Motor neuron (in vitro differentiated cells): ENCODE data around the gene FMNL1. TPM values are rescaled to one million over a fixed set of nuclear protein-coding genes. Genes with fewer than 3 reads are reported as not detected.
A peak's percentile ranks its signal among the peaks of the same experiment; 100 is the strongest.

Source experiments
- ATAC-seq, 8 experiments: fragments of 200-7000 bp; cut with Tn5 transposase; replicated peaks in 6 of 8; 2 replicates each; pipeline ENCODE4 v1.8.0; 2021; ENCODE audit warnings: mild to moderate bottlenecking in 8 of 8, moderate library complexity in 8 of 8
- H3K27ac ChIP-seq, 2 donors: fragments of 250-450 bp; sonication (Bioruptor Pico); 2 replicates each; pipeline ENCODE4 v1.9.0; 2021; ENCODE audit warnings: antibody characterized with exemption in 2 of 2, mild to moderate bottlenecking in 2 of 2, moderate library complexity in 1 of 2
- H3K4me1 ChIP-seq, 2 donors: fragments of 250-450 bp; sonication (Bioruptor Pico); replicated peaks in 1 of 2; 2 replicates each; pipeline ENCODE4 v1.6.1; 2021; ENCODE audit warnings: antibody characterized with exemption in 2 of 2, mild to moderate bottlenecking in 2 of 2, moderate library complexity in 1 of 2
- H3K4me3 ChIP-seq, 5 donors: fragments of 250-450 bp; sonication (Bioruptor Pico); 2 replicates each; pipeline ENCODE4 v1.9.0; 2021; ENCODE audit warnings: antibody characterized with exemption in 5 of 5, mild to moderate bottlenecking in 5 of 5, moderate library complexity in 4 of 5
- WGBS, 10 experiments: fragments of 450-650 bp; shearing (Covaris generic); methylation state at CpG; one replicate each; pipeline ENCODE4 v1.0.0; 2022; 5-methylcytosine and 5-hydroxymethylcytosine counted together
- in situ Hi-C, 9 experiments: fragments of 400-800 bp; cut with MboI; loops; one replicate each; pipeline ENCODE4 v1.15.0; 2021; ENCODE audit warnings: low sequenced_read_pairs in 9 of 9, low pct_unique_long_range_greater_than_20kb in 2 of 9; ENCODE audit not compliant: unreplicated experiment in 9 of 9
- total RNA-seq, 8 experiments: library from RNA; unstranded; fragments of 300-600 nt; gene quantifications; 2 replicates each; pipeline versions ENCODE4 v1.2.3 to v1.2.4, GENCODE V29; 2022

FMNL1 gene
- total RNA-seq, 8 experiments from 2014 or later = 1.1 to 5.6 (median 2.3) TPM

DNA sequence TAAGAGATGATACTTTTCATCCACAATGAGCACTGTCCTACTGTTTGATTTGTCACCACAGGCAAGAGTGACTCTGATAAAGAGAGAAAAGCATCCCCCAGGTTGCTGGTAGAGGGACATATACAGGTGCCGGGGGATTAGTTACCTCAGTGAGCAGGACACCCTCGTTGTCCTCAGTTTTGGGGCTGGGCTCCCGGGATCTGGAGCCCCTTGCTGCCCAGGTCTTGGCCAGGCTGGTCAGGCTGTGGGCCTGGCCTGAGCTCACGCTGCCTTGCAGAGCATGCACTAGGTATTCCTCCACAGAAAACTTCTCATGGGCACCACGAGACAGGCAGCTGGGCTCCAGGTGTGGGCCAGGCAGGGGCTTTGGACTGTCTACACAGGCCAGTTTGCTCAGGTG is 64.6 kb downstream of the FMNL1 start:
- in situ Hi-C loops = loop anchor here in 3 of 9 experiments (25.0 kb wide), 1 partner anchor 101 kb away; no protein-coding TSS in a partner anchor
- peaks cover 0 to 7% of the 10 kb centered on the region in 2 donors for H3K4me1 ChIP-seq
- 80 to 100% (median 100%) methylated on average over 1 to 3 of the region's 5 CpGs; no CpG with 5 or more reads in 5 of the 10 experiments for WGBS, 10 experiments

DNA sequence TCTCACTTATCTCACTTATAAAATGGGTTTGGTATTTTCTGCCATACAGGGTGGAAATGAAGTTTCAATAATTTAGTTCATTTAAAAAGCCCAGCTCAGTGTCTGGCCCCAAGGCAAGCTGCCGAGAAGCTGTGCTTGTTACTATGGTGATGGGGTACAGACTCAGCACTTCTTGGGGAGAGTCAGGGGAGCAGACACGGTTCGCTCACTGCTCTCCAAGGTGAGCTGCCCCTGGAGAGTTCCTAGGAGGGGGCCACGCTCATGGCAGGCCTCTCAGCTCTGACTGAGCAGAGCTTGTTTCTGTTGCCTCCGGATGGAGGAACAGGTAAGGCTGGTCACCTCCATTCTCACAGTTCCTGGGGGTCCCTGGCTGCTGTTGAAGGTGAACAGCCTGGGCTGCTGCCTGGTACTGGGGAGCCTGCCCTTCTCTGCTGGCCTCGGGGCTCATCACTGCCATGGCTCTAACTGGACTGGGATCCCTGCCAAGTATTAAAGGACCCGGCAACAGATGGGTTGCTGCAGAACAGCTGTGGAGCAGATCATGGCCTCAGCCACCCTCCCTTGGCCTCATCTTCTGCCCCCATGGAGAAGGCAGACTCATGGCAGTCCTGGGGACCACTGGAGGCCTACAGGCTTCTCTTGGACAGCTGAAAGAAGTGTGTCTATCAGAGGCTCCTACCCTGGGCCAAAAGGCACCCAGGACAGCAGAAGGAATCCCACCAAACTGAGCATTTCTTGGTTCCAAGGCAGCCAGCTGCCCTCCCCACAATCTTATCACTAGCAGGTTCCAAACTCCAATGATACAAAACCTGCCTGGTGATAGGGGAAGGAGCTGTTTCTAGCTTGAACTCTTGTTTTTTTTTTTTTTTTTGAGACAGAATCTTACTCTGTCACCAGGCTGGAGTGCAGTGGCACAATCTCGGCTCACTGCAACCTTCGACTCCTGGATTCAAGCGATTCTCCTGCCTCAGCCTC is 66.1 kb downstream of the FMNL1 start:
- ATAC-seq = peak in 6 of 8 experiments; percentile 17 to 57 (median 34)
- peaks cover under 1 to 7% of the 10 kb centered on the region in 2 donors for H3K4me1 ChIP-seq
- no peak overlapping the region for H3K27ac ChIP-seq
- in situ Hi-C loops = loop anchor here in 3 of 9 experiments (25.0 kb wide), 1 partner anchor 99 kb away; no protein-coding TSS in a partner anchor
- 75 to 100% (median 100%) methylated on average over 1 to 5 of the region's 10 CpGs; no CpG with 5 or more reads in 3 of the 10 experiments for WGBS, 10 experiments
- no peak overlapping the region for H3K4me3 ChIP-seq

More for the DNA sequence above, 64.6 kb downstream of the FMNL1 start:
- H3K4me3 ChIP-seq = no peak overlapping the region
- no peak for ATAC-seq
- H3K27ac ChIP-seq = no peak overlapping the region

DNA sequence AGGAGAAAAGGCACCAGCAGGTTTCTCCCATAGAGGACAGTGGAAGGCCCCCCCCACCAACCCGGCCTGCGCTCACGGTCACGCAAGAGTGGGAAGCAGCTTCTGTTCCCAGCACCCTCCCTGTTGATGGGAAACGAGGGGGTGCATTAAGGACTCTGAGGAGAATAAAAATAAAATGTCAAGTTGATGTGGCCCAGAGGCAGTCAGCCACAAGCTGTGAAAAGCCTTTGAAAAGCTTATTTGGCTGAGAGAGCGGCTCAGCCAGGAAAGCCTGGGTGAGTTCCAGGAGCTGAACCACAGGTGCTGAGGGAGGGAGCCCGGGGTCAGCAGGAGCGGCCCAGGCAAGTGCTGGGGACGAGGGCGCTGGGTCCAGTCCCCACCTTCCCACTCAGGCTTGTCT is 67.1 kb downstream of the FMNL1 start:
- peaks cover 11 to 15% of the 10 kb centered on the region in 2 donors for H3K4me1 ChIP-seq
- no peak overlapping the region for H3K27ac ChIP-seq
- 71 to 100% (median 90%) methylated on average over 1 to 6 of the region's 10 CpGs; no CpG with 5 or more reads in 3 of the 10 experiments for WGBS, 10 experiments

DNA sequence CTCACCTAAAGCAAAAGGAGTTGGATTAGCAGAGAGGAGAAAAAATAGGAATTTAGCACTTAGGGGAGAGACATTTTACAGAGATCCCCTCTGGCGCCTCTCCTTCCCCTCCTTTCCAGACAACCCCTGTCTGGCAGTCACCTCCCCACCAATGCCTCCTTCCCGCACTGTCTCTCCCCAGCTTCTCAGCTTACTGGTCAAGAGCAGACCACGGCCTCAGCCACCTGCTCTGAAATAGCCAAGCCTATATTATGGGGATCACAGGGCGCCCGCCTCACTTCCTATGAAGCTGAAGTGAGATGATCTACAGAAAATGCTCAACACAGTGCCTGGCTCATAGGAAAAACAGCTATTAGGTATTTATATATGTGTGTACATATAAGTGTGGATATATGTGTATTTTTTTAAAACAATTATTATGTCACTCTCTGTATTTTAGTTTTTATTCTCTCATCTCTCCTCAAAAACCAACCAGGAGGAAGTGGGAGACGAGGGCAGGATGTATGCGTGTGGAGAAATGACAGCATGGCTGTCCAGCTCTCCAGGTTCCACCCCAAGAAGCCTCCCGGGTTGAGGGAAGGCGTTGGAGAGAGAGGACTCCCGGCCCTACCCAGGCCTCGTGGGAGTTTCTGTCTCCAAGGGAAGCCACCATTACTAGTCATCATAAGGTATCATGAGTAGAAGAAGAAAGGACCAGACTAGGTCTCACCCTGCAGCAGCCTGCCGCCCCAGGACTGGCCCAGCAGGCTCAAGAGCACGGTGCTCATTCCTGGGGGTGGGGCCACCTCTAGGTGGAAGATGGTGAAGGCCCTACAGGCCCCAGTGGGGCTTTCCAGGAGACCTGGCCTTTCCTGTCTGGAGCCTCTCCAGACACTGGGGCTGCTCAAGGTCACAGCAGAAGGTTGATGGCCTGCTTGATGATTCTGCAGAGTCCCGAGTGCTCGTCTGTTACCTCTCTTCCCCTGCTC is 67.9 kb downstream of the FMNL1 start:
- WGBS, 10 experiments = 81 to 100% (median 90%) methylated on average over 2 to 8 of the region's 15 CpGs; no CpG with 5 or more reads in 2 of the 10 experiments
- no peak for ATAC-seq

More for the DNA sequence above, 67.1 kb downstream of the FMNL1 start:
- H3K4me3 ChIP-seq = no peak overlapping the region
- in situ Hi-C loops = loop anchor here in 3 of 9 experiments (25.0 kb wide), 1 partner anchor 98 kb away; no protein-coding TSS in a partner anchor
- ATAC-seq = no peak

DNA sequence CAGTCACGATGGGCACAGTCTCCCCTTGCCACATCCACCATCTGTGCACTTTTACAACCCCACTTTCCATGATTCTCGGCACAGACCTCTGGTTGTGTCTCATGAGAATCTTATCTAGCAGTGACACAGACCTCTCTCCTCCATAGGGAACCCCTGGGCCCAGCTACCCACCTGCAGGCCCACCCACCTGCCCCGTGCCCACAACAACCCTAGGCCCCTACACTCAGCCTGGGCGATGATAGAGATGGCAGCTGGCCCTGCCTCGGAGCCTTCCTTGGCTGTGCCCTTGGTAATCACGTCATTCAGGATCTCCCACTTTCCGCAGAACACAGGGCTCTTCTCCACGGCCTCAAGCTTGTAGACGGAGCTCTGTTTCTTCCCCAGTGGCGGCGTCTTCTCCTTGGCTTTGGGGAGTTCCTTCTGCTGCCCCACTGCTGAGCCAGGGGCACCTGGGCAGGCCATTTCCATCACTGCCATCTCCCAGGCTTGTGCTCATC is 68.6 kb downstream of the FMNL1 start:
- no peak for ATAC-seq
- 93 to 100% (median 100%) methylated on average over 2 to 5 of the region's 11 CpGs; no CpG with 5 or more reads in 7 of the 10 experiments for WGBS, 10 experiments
- Histone ChIP-seq H3K27ac (no peak overlapping the region), H3K4me3 (no peak overlapping the region), H3K4me1 (peaks cover 13 to 18% of the 10 kb centered on the region in 2 donors)
- in situ Hi-C loops = loop anchor here in 3 of 9 experiments (25.0 kb wide), 1 partner anchor 97 kb away; no protein-coding TSS in a partner anchor

More for the DNA sequence above, 67.9 kb downstream of the FMNL1 start:
- in situ Hi-C loops = loop anchor here in 3 of 9 experiments (25.0 kb wide), 1 partner anchor 98 kb away; no protein-coding TSS in a partner anchor
- peaks cover 13 to 18% of the 10 kb centered on the region in 2 donors for H3K4me1 ChIP-seq
- no peak overlapping the region for H3K4me3 ChIP-seq
- H3K27ac ChIP-seq = no peak overlapping the region

DNA sequence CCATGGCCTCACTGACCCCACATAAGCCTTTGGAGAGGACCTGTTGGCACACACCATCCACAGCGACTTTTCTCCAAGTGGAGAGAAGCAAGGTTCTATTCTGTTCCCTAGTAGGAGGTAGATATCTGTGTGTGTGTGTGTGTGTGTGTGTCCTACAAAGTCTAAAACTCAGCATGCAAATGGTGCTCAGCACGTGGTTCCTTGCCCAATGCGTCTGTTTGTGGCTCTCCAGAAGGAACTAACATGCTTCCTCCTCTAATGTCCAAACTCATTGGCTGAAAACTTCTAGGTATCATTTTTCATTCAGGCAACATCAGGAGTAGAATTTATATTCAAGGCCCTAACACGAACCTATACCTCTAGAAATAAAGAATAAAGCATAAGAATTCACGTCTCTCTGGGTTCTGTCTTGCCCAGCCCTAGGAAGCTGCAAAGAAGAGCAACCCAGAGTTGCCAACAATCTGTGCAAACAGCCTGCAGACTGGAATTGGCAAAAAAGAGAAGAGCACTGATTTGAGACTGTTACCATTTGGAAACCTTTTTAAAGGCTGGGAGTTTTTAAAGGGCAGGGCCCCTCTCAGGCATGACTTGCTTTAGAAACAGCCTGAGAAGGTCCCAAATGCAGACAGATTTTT is 69.6 kb downstream of the FMNL1 start:
- H3K4me3 ChIP-seq = no peak overlapping the region
- no peak for ATAC-seq
- H3K4me1 ChIP-seq = peaks cover 13 to 23% of the 10 kb centered on the region in 2 donors
- in situ Hi-C loops = loop anchor here in 3 of 9 experiments (25.0 kb wide), 1 partner anchor 96 kb away; no protein-coding TSS in a partner anchor
- WGBS, 10 experiments = 61 to 100% (median 79%) methylated on average over 2 to 4 of the region's 5 CpGs; no CpG with 5 or more reads in 1 of the 10 experiments
- no peak overlapping the region for H3K27ac ChIP-seq

DNA sequence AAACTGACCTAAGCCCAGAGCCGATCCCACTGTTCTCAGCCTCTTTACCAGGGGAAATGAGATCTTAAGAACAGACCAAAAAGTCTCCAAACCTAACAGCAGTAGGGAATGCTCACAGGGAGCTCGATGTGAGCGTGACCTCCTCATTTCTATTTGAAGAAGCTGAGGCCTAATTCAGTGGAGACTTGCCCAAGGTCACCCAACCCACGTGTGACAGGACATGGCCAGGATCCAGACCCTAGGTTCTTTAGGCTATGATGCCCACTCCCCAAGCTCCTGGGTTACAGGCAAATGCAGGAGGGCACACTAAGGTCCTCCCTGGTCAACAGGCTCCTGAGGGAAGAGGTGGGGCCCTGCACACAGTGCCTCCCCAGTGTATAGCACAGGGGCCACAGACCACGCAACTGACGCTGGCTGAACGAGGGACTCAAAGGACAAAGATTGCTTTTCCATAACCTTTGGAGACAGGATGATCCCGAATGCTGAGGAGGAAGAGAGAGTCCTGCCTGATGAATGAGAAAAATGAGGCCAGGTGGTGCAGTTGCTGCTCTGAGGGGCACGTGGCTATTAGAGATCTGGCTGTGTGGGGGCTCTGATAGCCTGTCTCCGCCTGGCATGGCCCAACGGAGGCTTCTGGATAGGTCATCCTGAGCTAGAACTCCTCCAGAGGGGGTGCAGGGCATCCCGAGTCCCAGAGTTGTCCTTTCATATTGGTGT is 71.2 kb downstream of the FMNL1 start:
- Histone ChIP-seq H3K4me1 (peaks cover 13 to 18% of the 10 kb centered on the region in 2 donors), H3K4me3 (no peak overlapping the region), H3K27ac (peak overlapping the region; percentile 22 to 56)
- ATAC-seq = peak in 1 of 8 experiments; percentile 35
- 50 to 100% (median 86%) methylated on average over 1 to 9 of the region's 12 CpGs; no CpG with 5 or more reads in 4 of the 10 experiments for WGBS, 10 experiments
- in situ Hi-C loops = loop anchor here in 3 of 9 experiments (25.0 kb wide), 1 partner anchor 94 kb away; no protein-coding TSS in a partner anchor

DNA sequence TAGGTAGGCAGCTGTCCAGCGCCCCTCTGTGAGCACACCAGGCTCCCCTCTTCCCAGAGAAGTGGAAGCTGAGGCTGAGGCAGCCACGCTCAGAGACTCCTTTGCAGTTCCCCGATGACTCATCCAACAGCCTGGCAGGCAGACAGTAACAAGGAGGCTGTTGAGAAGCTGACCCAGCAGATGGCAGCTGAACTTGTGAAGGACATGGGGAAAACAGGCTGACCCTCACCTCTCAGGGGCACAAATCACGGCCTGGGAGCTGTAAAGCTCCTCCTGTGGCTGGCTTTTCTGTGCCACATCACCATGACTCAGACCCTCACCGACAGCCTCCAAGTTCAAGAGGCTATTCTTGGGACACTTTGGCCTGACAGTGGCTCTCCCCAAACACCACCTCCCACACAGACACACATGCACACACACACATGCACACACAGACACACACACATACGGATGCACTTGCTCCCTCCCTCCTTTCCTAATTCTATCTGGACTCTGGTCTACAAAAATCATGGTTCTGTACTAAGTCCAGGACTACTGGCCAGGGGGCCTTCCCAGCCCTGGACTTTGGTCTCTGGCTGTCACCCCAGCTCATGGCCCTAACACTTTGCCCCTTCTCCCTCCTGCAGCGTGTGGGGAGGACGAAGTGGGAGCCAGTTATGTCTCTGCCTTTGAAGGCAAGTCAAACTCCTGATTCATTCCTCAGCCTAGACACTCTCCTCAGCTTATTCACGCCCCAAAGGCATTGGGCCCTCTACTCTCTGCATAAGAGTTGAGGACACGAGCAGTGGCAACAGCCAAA is 71.9 kb downstream of the FMNL1 start:
- 0 to 90% (median 40%) methylated on average over 1 to 7 of the region's 10 CpGs; no CpG with 5 or more reads in 3 of the 10 experiments for WGBS, 10 experiments
- no peak overlapping the region for H3K4me3 ChIP-seq
- H3K4me1 ChIP-seq = peaks cover 13 to 16% of the 10 kb centered on the region in 2 donors
- peak overlapping the region; percentile 56 for H3K27ac ChIP-seq
- in situ Hi-C loops = loop anchor here in 3 of 9 experiments (25.0 kb wide), 1 partner anchor 94 kb away; no protein-coding TSS in a partner anchor
- ATAC-seq = peak; percentile 73 to 97 (median 94)

DNA sequence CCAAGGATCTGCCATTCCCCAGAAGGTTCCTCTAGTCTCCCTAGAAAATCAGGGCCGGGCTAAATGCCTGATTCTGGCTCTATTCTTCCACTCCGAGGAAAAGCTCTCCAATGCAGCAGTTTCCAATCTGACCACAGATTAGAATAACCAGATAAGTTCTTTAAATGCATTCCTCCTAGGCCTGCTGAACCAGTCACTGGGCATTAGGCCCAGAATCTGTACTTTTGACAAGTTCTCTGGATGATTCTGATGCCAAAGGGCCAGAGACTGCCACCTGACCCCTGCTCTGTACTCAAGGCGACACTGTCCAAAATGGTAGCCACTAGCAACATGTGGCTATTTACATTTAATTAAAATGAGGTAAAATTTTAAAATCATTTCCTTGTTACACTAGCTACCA is 72.8 kb downstream of the FMNL1 start:
- H3K4me3 ChIP-seq = no peak overlapping the region
- 0 to 100% (median 59%) methylated on average over 1 to 3 of the region's 3 CpGs; no CpG with 5 or more reads in 2 of the 10 experiments for WGBS, 10 experiments
- no peak overlapping the region for H3K27ac ChIP-seq
- in situ Hi-C loops = loop anchor here in 3 of 9 experiments (25.0 kb wide), 1 partner anchor 93 kb away; no protein-coding TSS in a partner anchor
- peaks cover 19 to 24% of the 10 kb centered on the region in 2 donors for H3K4me1 ChIP-seq
- peak in 3 of 8 experiments; percentile 45 to 57 (median 54) for ATAC-seq
